MM.1S (cell line): Measurements from ENCODE around the gene CFAP54.

Experiments
- EZH2 ChIP-seq: fragments of 300-600 bp; sonication (generic); optimal IDR thresholded peaks from 2 replicates; pipeline ENCODE3; 2017; ENCODE audit warnings: low read depth, mild to moderate bottlenecking, antibody characterized with exemption, low read length, mixed read lengths
- EZH2phosphoT487 ChIP-seq: fragments of 300-600 bp; sonication (generic); IDR thresholded peaks from 2 replicates; pipeline ENCODE4 v1.6.1; 2018; ENCODE audit warnings: antibody characterized with exemption, low read length
- TF ChIP-seq, protein P1 (sequence below): fragments of 300-600 bp; sonication (generic); IDR thresholded peaks from 2 replicates; pipeline ENCODE4 v1.5.1; 2016; ENCODE audit warnings: antibody characterized with exemption, low read length, mixed read lengths

DNA sequence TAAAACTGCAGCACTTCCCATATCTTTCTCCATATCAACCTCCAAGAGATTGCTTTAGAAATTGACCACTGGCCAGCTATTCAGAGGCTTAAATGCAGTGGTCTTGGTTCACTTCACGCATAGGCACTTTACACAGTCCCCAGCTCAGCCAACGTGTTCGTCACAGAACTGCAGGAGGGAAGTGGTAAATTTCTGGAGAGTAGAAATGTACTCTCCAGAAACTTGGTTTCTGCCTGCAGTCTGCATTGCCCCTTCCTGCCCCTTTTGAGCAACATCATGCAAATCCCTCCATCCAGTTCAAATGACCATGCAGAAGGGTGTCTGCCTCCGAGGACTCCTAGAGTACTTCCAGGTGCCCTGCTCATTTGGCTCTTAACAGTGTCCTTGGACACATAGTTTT is 375.0 kb downstream of the CFAP54 start:
- TF ChIP-seq, protein P1, sequence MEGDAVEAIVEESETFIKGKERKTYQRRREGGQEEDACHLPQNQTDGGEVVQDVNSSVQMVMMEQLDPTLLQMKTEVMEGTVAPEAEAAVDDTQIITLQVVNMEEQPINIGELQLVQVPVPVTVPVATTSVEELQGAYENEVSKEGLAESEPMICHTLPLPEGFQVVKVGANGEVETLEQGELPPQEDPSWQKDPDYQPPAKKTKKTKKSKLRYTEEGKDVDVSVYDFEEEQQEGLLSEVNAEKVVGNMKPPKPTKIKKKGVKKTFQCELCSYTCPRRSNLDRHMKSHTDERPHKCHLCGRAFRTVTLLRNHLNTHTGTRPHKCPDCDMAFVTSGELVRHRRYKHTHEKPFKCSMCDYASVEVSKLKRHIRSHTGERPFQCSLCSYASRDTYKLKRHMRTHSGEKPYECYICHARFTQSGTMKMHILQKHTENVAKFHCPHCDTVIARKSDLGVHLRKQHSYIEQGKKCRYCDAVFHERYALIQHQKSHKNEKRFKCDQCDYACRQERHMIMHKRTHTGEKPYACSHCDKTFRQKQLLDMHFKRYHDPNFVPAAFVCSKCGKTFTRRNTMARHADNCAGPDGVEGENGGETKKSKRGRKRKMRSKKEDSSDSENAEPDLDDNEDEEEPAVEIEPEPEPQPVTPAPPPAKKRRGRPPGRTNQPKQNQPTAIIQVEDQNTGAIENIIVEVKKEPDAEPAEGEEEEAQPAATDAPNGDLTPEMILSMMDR: no peak
- TF ChIP-seq EZH2phosphoT487 (no peak), EZH2 (no peak)
